BE2C (cell line): ENCODE measurements around the gene SOX4. TPM values are rescaled to one million over a fixed set of nuclear protein-coding genes. Genes with fewer than 3 reads are reported as not detected.
"Not testable (repeated sequence)": the region's sequence is repeated elsewhere in the genome, so short reads cannot be mapped to it uniquely, and the experiment has no call there.

Experiments used
- DNase-seq: peaks from one replicate; pipeline ENCODE4 v3.0.0-alpha.2; 2020
- H3K27me3 ChIP-seq: fragments of 250-450 bp; sonication (Bioruptor Pico); 2 replicates; pipeline ENCODE4 v1.5.1; 2020; ENCODE audit warnings: mild to moderate bottlenecking
- H3K36me3 ChIP-seq: fragments of 250-450 bp; sonication (Bioruptor Pico); 2 replicates; pipeline ENCODE4 v1.5.1; 2020; ENCODE audit warnings: mild to moderate bottlenecking
- H3K4me1 ChIP-seq: fragments of 250-450 bp; sonication (Bioruptor Pico); 2 replicates; pipeline ENCODE4 v1.5.1; 2020
- H3K4me3 ChIP-seq: 2 replicates; pipeline ENCODE4 v1.5.1; 2011; ENCODE audit warnings: low read depth, low read length
- H3K9me3 ChIP-seq: fragments of 250-450 bp; sonication (Bioruptor Pico); 2 replicates; pipeline ENCODE4 v1.5.1; 2020
- CTCF ChIP-seq: IDR thresholded peaks from 2 replicates; pipeline ENCODE4 v1.5.1; 2012; ENCODE audit warnings: mild to moderate bottlenecking, low read depth, low read length
- polyA plus RNA-seq: library from polyadenylated mRNA; unstranded; fragments of >200 nt; gene quantifications from one replicate; pipeline ENCODE4 v1.2.1, GENCODE V29; 2012; ENCODE audit warnings: low read depth, missing spikeins; ENCODE audit not compliant: insufficient read length, insufficient read depth

Gene SOX4
- polyA plus RNA-seq = 37.2 TPM

- Histone ChIP-seq H3K4me3 (peak within 1 kb of the TSS; percentile 89), H3K4me1 (no peaks in the 10 kb centered on the region), H3K9me3 (no peaks in the 10 kb centered on the region), H3K36me3 (peaks cover 34% of the 10 kb centered on the region), H3K27me3 (no peaks in the 10 kb centered on the region)
- TF ChIP-seq CTCF = no peak
- peak; percentile 98 for DNase-seq
These were observed at the start of gene SOX4 for GRCh38 chr6:21593412-21593926. Gene SOX4, plus strand, starts transcription at chr6:21593751. Its CDS starts 784 bp downstream, at chr6:21594535.

GRCh38 chr6:21552286-21552685 lies 41.3 kb upstream of the SOX4 start:
- H3K9me3 ChIP-seq, H3K4me1 ChIP-seq, H3K4me3 ChIP-seq, H3K27me3 ChIP-seq, DNase-seq, H3K36me3 ChIP-seq: not testable (repeated sequence)

GRCh38 chr6:21554286-21554685 lies 39.3 kb upstream of the SOX4 start:
- Histone ChIP-seq H3K4me3 (no peak overlapping the region), H3K4me1 (no peaks in the 10 kb centered on the region), H3K9me3 (no peaks in the 10 kb centered on the region), H3K27me3 (no peaks in the 10 kb centered on the region), H3K36me3 (no peaks in the 10 kb centered on the region)
- DNase-seq = no peak
- TF ChIP-seq CTCF = no peak

- Histone ChIP-seq H3K4me1 (no peaks in the 10 kb centered on the region), H3K36me3 (no peaks in the 10 kb centered on the region), H3K27me3 (no peaks in the 10 kb centered on the region), H3K9me3 (no peaks in the 10 kb centered on the region), H3K4me3 (no peak overlapping the region)
- TF ChIP-seq CTCF = no peak
- no peak for DNase-seq
These were observed 38.4 kb upstream of the SOX4 start for GRCh38 chr6:21555197-21555596.

- no peak for TF ChIP-seq CTCF
- no peak for DNase-seq
- H3K4me3 ChIP-seq = no peak overlapping the region
- no peaks in the 10 kb centered on the region for H3K9me3 ChIP-seq
- no peaks in the 10 kb centered on the region for H3K36me3 ChIP-seq
- no peaks in the 10 kb centered on the region for H3K4me1 ChIP-seq
- no peaks in the 10 kb centered on the region for H3K27me3 ChIP-seq
These were observed 37.0 kb upstream of the SOX4 start for GRCh38 chr6:21556511-21556910.

GRCh38 chr6:21556968-21557721 lies 36.4 kb upstream of the SOX4 start:
- DNase-seq = no peak
- H3K36me3 ChIP-seq = no peaks in the 10 kb centered on the region
- no peak overlapping the region for H3K4me3 ChIP-seq
- no peaks in the 10 kb centered on the region for H3K9me3 ChIP-seq
- H3K4me1 ChIP-seq = no peaks in the 10 kb centered on the region
- TF ChIP-seq CTCF = no peak
- H3K27me3 ChIP-seq = no peaks in the 10 kb centered on the region
